Measurements from ENCODE around the gene DDX3X.

- TF ChIP-seq POLR2A (IDR thresholded peaks at IDR 0.05): no peak
- TF ChIP-seq CTCF (IDR thresholded peaks at IDR 0.05): no peak
Measured at GRCh38 chrX:41384051-41384705, 50.2 kb downstream of the DDX3X start.
